IPS-20b (cell line): ENCODE results near the gene C1orf105.

Experiments
- H3K27ac ChIP-seq: one replicate; pipeline ENCODE4 v1.5.1; 2013; ENCODE audit warnings: low read length
- H3K27me3 ChIP-seq: 2 replicates; pipeline ENCODE4 v1.6.1; 2013; ENCODE audit warnings: mild to moderate bottlenecking, low read length, inconsistent platforms; ENCODE audit not compliant: insufficient read depth
- H3K36me3 ChIP-seq: 2 replicates; pipeline ENCODE4 v1.6.1; 2013; ENCODE audit warnings: low read depth, mild to moderate bottlenecking, inconsistent platforms, low read length, moderate library complexity; ENCODE audit not compliant: insufficient read depth
- H3K4me1 ChIP-seq: 2 replicates; pipeline ENCODE4 v1.6.1; 2013; ENCODE audit warnings: mild to moderate bottlenecking, control low read depth, inconsistent platforms, low read length, moderate library complexity; ENCODE audit not compliant: insufficient read depth
- H3K4me3 ChIP-seq: 2 replicates; pipeline ENCODE4 v1.5.1; 2013; ENCODE audit warnings: mild to moderate bottlenecking, low read length, inconsistent platforms
- H3K9ac ChIP-seq: 2 replicates; pipeline ENCODE4 v1.6.1; 2013; ENCODE audit warnings: low read depth, mild to moderate bottlenecking, inconsistent platforms, low read length, moderate library complexity
- H3K9me3 ChIP-seq: 2 replicates; pipeline ENCODE4 v1.6.1; 2013; ENCODE audit warnings: mild to moderate bottlenecking, low read depth, low read length, inconsistent platforms; ENCODE audit not compliant: insufficient read depth

C1orf105 gene

GRCh38 chr1:172451002-172451443 is 30.5 kb downstream of the C1orf105 start:
- Histone ChIP-seq H3K9me3 (no peaks in the 10 kb centered on the region), H3K36me3 (no peaks in the 10 kb centered on the region), H3K4me3 (no peak overlapping the region), H3K9ac (no peak overlapping the region), H3K27ac (no peak overlapping the region), H3K27me3 (no peaks in the 10 kb centered on the region), H3K4me1 (no peaks in the 10 kb centered on the region)

GRCh38 chr1:172452536-172453152 is 32.2 kb downstream of the C1orf105 start:
- H3K4me1 ChIP-seq, result no peaks in the 10 kb centered on the region

DNA sequence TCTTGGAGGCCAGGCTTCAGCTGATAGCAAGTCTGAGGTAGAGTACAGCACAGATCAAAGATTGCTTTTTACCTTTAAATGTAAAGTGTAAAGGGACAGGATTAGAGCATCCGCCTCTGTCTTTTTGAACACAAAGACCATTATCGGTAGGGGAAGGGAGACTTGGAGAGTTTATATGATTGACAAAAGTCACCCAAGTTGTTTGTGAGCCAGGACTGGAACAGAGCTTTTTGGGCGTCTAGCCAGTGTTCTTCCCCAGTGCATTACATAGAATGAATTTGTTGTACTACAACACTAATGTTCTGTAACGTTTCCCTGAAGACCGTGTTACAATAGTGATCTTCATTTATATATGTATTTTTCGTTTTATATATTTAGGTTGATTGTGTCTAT is 32.7 kb downstream of the C1orf105 start:
- Histone ChIP-seq H3K36me3 (no peaks in the 10 kb centered on the region), H3K4me1 (no peaks in the 10 kb centered on the region), H3K9me3 (no peaks in the 10 kb centered on the region), H3K9ac (no peak overlapping the region), H3K27me3 (no peaks in the 10 kb centered on the region), H3K27ac (no peak overlapping the region), H3K4me3 (no peak overlapping the region)

More at GRCh38 chr1:172452536-172453152, 32.2 kb downstream of the C1orf105 start:
- Histone ChIP-seq H3K9me3 (no peaks in the 10 kb centered on the region), H3K36me3 (no peaks in the 10 kb centered on the region), H3K27ac (no peak overlapping the region), H3K27me3 (no peaks in the 10 kb centered on the region), H3K4me3 (no peak overlapping the region), H3K9ac (no peak overlapping the region)

DNA sequence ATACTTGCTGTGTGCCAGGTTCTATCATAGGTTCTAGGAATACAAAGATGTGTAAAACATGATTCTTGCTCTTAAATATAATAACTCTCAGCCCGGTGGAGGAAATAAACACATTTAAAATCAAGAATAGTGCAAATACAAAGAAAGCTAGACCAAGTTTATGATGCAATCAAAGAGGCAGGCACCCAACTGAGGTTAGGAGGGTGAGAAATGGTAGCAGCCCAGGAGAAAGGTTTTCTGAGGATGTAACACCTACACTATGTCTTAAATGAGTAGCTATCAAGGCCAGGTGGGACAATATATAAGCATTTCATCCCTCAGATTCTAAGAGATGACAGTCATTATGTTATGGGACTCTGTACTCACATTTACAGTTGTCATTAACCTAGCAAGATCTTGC is 33.1 kb downstream of the C1orf105 start:
- Histone ChIP-seq H3K4me1 (no peaks in the 10 kb centered on the region), H3K27ac (no peak overlapping the region), H3K4me3 (no peak overlapping the region), H3K9ac (no peak overlapping the region), H3K27me3 (no peaks in the 10 kb centered on the region), H3K36me3 (no peaks in the 10 kb centered on the region), H3K9me3 (no peaks in the 10 kb centered on the region)

- Histone ChIP-seq H3K4me1 (no peaks in the 10 kb centered on the region; the same call in 1 of the 2 replicates), H3K9ac (no peak overlapping the region), H3K36me3 (no peaks in the 10 kb centered on the region), H3K4me3 (no peak overlapping the region), H3K27me3 (no peaks in the 10 kb centered on the region), H3K27ac (no peak overlapping the region), H3K9me3 (no peaks in the 10 kb centered on the region)
Measured at GRCh38 chr1:172455451-172455850, 35.0 kb downstream of the C1orf105 start.

DNA sequence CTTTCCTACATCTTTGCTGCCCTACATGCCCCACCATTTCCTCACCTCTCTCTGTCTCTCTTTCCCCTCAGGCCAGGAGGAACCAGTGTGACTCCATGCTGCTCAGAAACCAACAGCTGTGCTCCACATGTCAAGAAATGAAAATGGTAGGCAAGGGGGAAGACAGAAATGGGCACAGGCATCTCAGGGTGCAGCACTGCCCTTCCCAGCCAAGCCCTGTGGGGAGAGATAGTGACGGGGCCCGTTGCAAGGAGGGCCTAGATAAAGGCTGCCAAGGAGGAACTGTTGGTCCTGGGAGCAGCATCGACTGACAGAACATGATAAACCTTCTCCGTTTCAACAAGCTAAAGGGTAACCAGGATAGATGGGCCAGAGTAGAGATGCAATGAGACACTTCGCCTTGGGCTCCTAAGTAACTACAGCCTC is 35.9 kb downstream of the C1orf105 start:
- no peaks in the 10 kb centered on the region for H3K27me3 ChIP-seq
- H3K36me3 ChIP-seq, result no peaks in the 10 kb centered on the region
- no peak overlapping the region for H3K4me3 ChIP-seq
- no peak overlapping the region for H3K9ac ChIP-seq
- H3K9me3 ChIP-seq, result no peaks in the 10 kb centered on the region
- no peak overlapping the region for H3K27ac ChIP-seq
- H3K4me1 ChIP-seq, result peaks cover 4% of the 10 kb centered on the region

DNA sequence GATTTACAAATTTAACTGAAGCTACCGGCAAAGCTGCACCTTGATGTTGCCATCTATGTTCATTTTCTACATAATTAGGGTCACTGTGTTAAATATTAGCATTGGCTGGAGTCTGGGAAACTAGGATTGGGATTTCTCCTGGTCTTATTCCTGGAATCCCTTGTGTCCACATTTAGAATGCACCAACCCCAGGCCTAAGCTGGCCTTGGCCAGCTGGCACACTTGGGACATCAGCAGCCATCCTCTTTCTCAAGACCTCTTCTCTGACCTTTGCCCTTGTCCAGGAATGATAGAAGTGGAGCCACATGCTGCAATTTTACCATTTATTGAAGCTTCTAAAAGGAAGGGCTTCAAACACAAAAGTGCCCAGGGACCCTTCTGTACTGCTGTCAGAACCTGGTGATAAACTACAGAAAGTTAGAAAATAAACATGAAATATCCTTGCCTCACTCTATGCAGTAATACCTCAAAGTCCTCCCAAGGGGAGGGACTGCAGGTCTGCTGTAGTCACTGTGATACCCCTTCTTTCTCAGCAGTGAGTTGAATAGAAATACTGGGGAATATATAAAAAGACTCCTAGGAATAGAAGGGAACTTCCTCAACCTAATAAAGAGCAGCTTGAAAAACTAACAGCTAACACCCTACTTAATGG is 37.1 kb downstream of the C1orf105 start:
- Histone ChIP-seq H3K36me3 (no peaks in the 10 kb centered on the region), H3K27ac (no peak overlapping the region), H3K27me3 (no peaks in the 10 kb centered on the region), H3K4me3 (no peak overlapping the region), H3K9ac (no peak overlapping the region), H3K9me3 (no peaks in the 10 kb centered on the region), H3K4me1 (peaks cover 4% of the 10 kb centered on the region)

GRCh38 chr1:172460177-172460576 is 39.7 kb downstream of the C1orf105 start:
- Histone ChIP-seq H3K27ac (no peak overlapping the region), H3K4me1 (peaks cover 4% of the 10 kb centered on the region), H3K36me3 (no peaks in the 10 kb centered on the region), H3K9me3 (no peaks in the 10 kb centered on the region), H3K27me3 (no peaks in the 10 kb centered on the region), H3K9ac (no peak overlapping the region), H3K4me3 (no peak overlapping the region)

- H3K27me3 ChIP-seq, result no peaks in the 10 kb centered on the region
- no peaks in the 10 kb centered on the region for H3K9me3 ChIP-seq
- H3K36me3 ChIP-seq, result no peaks in the 10 kb centered on the region
- no peak overlapping the region for H3K9ac ChIP-seq
- H3K4me3 ChIP-seq, result no peak overlapping the region
- H3K27ac ChIP-seq, result no peak overlapping the region
- H3K4me1 ChIP-seq, result peaks cover 4% of the 10 kb centered on the region
Measured at GRCh38 chr1:172460887-172461315, 40.4 kb downstream of the C1orf105 start.

DNA sequence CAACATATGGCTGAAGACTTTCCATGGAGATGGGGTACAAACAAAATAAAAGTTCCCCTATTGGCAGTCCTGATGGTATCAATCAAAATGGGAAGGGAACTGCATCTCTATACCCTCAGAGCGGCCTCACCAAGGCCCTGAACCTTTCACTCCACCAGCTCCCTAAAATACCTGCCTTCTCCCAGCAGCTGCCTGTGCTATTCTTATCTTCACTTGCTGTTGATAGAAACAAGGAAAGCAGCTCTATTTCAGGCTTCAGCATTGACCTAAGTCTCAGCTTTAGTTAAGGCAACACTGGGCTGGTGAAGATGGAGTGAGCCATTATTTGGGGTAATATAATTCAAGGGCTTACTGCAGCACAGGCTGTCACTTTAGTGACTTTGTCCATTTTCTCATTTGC is 45.1 kb downstream of the C1orf105 start:
- Histone ChIP-seq H3K9ac (no peak overlapping the region), H3K36me3 (no peaks in the 10 kb centered on the region), H3K9me3 (no peaks in the 10 kb centered on the region), H3K27me3 (no peaks in the 10 kb centered on the region), H3K4me3 (no peak overlapping the region), H3K4me1 (peaks cover 3% of the 10 kb centered on the region), H3K27ac (no peak overlapping the region)

- no peak overlapping the region for H3K27ac ChIP-seq
- no peak overlapping the region for H3K9ac ChIP-seq
- H3K36me3 ChIP-seq, result no peaks in the 10 kb centered on the region
- no peak overlapping the region for H3K4me3 ChIP-seq
- no peaks in the 10 kb centered on the region for H3K9me3 ChIP-seq
- H3K4me1 ChIP-seq, result no peaks in the 10 kb centered on the region
- H3K27me3 ChIP-seq, result no peaks in the 10 kb centered on the region
Measured at GRCh38 chr1:172466795-172467407, 46.4 kb downstream of the C1orf105 start.

DNA sequence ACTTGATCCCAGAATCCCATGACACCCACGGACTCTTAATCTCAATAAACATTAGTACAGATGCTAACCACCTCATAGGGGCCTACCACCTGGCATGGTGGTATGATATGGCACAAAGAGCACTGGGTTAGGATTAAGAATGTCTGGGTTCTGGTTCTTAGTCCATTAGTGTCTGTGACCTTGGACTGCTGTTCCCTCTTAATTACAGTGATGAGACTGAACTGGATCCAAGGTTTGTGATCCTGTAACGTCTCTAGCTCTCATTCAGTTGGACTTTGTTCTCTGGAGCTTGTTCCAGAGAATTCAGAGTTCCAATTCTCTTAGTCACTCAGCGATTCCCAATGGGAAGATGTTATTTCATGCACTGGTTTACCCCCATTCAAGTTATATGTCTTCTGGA is 47.0 kb downstream of the C1orf105 start:
- Histone ChIP-seq H3K4me3 (no peak overlapping the region), H3K9ac (no peak overlapping the region), H3K4me1 (no peaks in the 10 kb centered on the region), H3K27me3 (no peaks in the 10 kb centered on the region), H3K9me3 (no peaks in the 10 kb centered on the region), H3K36me3 (no peaks in the 10 kb centered on the region), H3K27ac (no peak overlapping the region)
